CD4-positive, alpha-beta T cell (primary cell): ENCODE measurements around the gene CADM2. TPM values are rescaled to one million over a fixed set of nuclear protein-coding genes. Genes with fewer than 3 reads are reported as not detected.

Experiments used
- ATAC-seq: fragments of 200-7000 bp; cut with Tn5 transposase; one replicate; pipeline ENCODE4 v1.10.0; 2022; ENCODE audit warnings: mild to moderate bottlenecking; ENCODE audit not compliant: poor library complexity
- CTCF ChIA-PET: fragments of 350-600 bp; sonication (Branson Sonifier 250); formaldehyde crosslinking; loops from one replicate; lab custom pipeline; 2021; ENCODE audit warnings: antibody characterized with exemption, inconsistent platforms; lab: Charles Lee
- POLR2A ChIA-PET: fragments of 350-600 bp; sonication (Branson Sonifier 250); formaldehyde crosslinking; loops from one replicate; lab custom pipeline; 2021; ENCODE audit warnings: antibody characterized with exemption, inconsistent platforms; lab: Charles Lee
- DNase-seq, 14 experiments: peaks; one replicate each; pipeline ENCODE4 v3.0.0-alpha.2; 2013 to 2020; ENCODE audit warnings: mixed read lengths in 2 of 14
- H3K27ac ChIP-seq, 2 donors: one replicate each; pipeline versions ENCODE4 v1.5.1 to v1.7.0; 2013; ENCODE audit warnings: low read length in 2 of 2, low read depth in 1 of 2, mild to moderate bottlenecking in 1 of 2
- H3K27me3 ChIP-seq, 2 experiments: 1 replicate in 1 of 2; 2 replicates in 1 of 2; pipeline versions ENCODE4 v1.6.1 to v1.7.0; 2013; ENCODE audit warnings: low read length in 2 of 2, control low read depth in 1 of 2, mild to moderate bottlenecking in 1 of 2, moderate library complexity in 1 of 2; ENCODE audit not compliant: insufficient read depth in 2 of 2, control insufficient read depth in 1 of 2
- H3K36me3 ChIP-seq: one replicate; pipeline ENCODE4 v1.6.1; 2013; ENCODE audit warnings: low read length, control low read depth; ENCODE audit not compliant: insufficient read depth
- H3K4me1 ChIP-seq: one replicate; pipeline ENCODE4 v1.6.1; 2013; ENCODE audit warnings: low read length, control low read depth; ENCODE audit not compliant: insufficient read depth
- H3K4me3 ChIP-seq: one replicate; pipeline ENCODE4 v1.5.1; 2013; ENCODE audit warnings: mild to moderate bottlenecking, low read length, moderate library complexity
- H3K9me3 ChIP-seq, 2 experiments: 1 replicate in 1 of 2; 2 replicates in 1 of 2; pipeline versions ENCODE4 v1.6.1 to v1.7.0; 2013; ENCODE audit warnings: low read length in 2 of 2, mild to moderate bottlenecking in 2 of 2, control low read depth in 1 of 2, moderate library complexity in 1 of 2; ENCODE audit not compliant: control insufficient read depth in 1 of 2, insufficient read depth in 1 of 2
- H3K27ac Mint-ChIP-seq: one replicate; pipeline ENCODE4 v1.8.0; 2020; ENCODE audit warnings: mixed read lengths
- H3K27me3 Mint-ChIP-seq: one replicate; pipeline ENCODE4 v1.8.0; 2021; ENCODE audit warnings: mixed read lengths
- H3K36me3 Mint-ChIP-seq: one replicate; pipeline ENCODE4 v1.8.0; 2021; ENCODE audit warnings: low read depth, mixed read lengths
- H3K4me1 Mint-ChIP-seq: one replicate; pipeline ENCODE4 v1.8.0; 2021; ENCODE audit warnings: low read depth, mixed read lengths
- H3K4me3 Mint-ChIP-seq: one replicate; pipeline ENCODE4 v1.8.0; 2020; ENCODE audit warnings: mild to moderate bottlenecking, mixed read lengths
- H3K9me3 Mint-ChIP-seq: one replicate; pipeline ENCODE4 v1.8.0; 2020; ENCODE audit warnings: mixed read lengths
- intact Hi-C, 2 experiments: fragments of 100-400 bp; cut with DNase I in 1 of 2; cut with micrococcal nuclease in 1 of 2; formaldehyde crosslinking; loops; one replicate each; pipeline versions ENCODE4 v1.15.1 to v1.9.0; 2023 to 2025; cut with DNase I, micrococcal nuclease
- total RNA-seq, 174 experiments: library from RNA in 2 of 174; stranded (reverse) in 2 of 174; gene quantifications; one replicate each; pipeline ENCODE4 v1.2.3 and lab custom pipeline; 2021 to 2026
- TF ChIP-seq, protein P1 (sequence below): fragments of 200-600 bp; IDR thresholded peaks from one replicate; pipeline ENCODE4 v1.8.0; 2022; ENCODE audit warnings: antibody characterized with exemption, mild to moderate bottlenecking

The CADM2 gene
- total RNA-seq, 2 experiments from 2014 or later = 0.03 to 0.11 TPM

DNA sequence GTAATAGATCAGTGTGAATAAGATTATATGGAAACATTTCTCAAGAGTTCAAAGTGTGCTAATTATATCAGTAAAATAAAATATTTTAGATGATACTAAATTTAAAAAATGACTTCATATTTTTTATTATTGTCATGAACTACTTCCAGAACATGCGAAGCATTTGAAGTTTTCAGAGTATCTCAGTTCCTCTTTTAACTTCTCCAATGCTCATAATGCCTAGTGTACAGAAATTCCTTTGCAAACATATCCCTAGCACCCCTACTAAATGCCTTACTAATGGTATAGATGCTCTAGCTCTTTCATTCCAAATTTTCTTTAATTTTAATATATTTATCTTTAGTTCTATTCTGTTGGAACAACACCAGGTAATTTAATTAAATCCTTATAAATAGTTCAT is 580.4 kb downstream of the CADM2 start:
- Histone ChIP-seq H3K27ac (no peak overlapping the region), H3K4me1 (no peaks in the 10 kb centered on the region), H3K27me3 (no peaks in the 10 kb centered on the region), H3K36me3 (no peaks in the 10 kb centered on the region), H3K9me3 (peaks cover 0 to 2% of the 10 kb centered on the region in 2 experiments), H3K4me3 (no peak overlapping the region)
- ATAC-seq (no peak), DNase-seq (no peak)
- Mint-ChIP-seq H3K27me3 (no peaks in the 10 kb centered on the region), H3K9me3 (peaks cover 5% of the 10 kb centered on the region), H3K27ac (no peak overlapping the region), H3K36me3 (no peaks in the 10 kb centered on the region), H3K4me3 (no peak overlapping the region), H3K4me1 (no peaks in the 10 kb centered on the region)
- CTCF ChIA-PET = no interaction called here
- POLR2A ChIA-PET = no interaction called here
- intact Hi-C loops = no loop called here
- TF ChIP-seq, protein P1, sequence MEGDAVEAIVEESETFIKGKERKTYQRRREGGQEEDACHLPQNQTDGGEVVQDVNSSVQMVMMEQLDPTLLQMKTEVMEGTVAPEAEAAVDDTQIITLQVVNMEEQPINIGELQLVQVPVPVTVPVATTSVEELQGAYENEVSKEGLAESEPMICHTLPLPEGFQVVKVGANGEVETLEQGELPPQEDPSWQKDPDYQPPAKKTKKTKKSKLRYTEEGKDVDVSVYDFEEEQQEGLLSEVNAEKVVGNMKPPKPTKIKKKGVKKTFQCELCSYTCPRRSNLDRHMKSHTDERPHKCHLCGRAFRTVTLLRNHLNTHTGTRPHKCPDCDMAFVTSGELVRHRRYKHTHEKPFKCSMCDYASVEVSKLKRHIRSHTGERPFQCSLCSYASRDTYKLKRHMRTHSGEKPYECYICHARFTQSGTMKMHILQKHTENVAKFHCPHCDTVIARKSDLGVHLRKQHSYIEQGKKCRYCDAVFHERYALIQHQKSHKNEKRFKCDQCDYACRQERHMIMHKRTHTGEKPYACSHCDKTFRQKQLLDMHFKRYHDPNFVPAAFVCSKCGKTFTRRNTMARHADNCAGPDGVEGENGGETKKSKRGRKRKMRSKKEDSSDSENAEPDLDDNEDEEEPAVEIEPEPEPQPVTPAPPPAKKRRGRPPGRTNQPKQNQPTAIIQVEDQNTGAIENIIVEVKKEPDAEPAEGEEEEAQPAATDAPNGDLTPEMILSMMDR = no peak

DNA sequence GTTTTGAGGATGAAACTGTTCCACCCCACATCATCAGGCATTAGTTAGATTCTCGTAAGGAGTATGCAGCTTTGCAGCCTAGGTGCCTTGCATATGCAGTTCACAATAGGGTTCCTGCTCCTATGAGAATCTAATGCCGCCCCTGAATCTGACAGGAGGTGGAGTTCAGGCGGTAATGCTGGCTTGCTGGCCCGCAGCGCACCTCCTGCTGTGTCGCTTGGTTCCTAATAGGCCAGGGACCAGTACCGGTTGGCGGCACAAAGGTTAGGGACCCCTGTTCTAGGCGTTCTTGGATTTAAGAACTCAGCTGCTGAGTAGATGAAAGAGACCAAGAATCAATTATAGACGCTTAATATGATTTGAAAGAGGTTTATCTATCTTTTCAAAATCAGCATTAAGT is 595.4 kb downstream of the CADM2 start:
- ChIA-PET POLR2A (no interaction called here), CTCF (no interaction called here)
- Histone ChIP-seq H3K4me1 (no peaks in the 10 kb centered on the region), H3K27me3 (no peaks in the 10 kb centered on the region), H3K4me3 (no peak overlapping the region), H3K27ac (no peak overlapping the region), H3K9me3 (peaks cover 0 to 9% of the 10 kb centered on the region in 2 experiments), H3K36me3 (no peaks in the 10 kb centered on the region)
- H3K27ac Mint-ChIP-seq = no peak overlapping the region
- no peaks in the 10 kb centered on the region for H3K4me1 Mint-ChIP-seq
- DNase-seq (no peak), ATAC-seq (no peak)
- TF ChIP-seq, protein P1 = no peak
- H3K9me3 Mint-ChIP-seq = no peaks in the 10 kb centered on the region
- intact Hi-C loops = no loop called here
- no peaks in the 10 kb centered on the region for H3K36me3 Mint-ChIP-seq
- no peak overlapping the region for H3K4me3 Mint-ChIP-seq
- no peaks in the 10 kb centered on the region for H3K27me3 Mint-ChIP-seq

DNA sequence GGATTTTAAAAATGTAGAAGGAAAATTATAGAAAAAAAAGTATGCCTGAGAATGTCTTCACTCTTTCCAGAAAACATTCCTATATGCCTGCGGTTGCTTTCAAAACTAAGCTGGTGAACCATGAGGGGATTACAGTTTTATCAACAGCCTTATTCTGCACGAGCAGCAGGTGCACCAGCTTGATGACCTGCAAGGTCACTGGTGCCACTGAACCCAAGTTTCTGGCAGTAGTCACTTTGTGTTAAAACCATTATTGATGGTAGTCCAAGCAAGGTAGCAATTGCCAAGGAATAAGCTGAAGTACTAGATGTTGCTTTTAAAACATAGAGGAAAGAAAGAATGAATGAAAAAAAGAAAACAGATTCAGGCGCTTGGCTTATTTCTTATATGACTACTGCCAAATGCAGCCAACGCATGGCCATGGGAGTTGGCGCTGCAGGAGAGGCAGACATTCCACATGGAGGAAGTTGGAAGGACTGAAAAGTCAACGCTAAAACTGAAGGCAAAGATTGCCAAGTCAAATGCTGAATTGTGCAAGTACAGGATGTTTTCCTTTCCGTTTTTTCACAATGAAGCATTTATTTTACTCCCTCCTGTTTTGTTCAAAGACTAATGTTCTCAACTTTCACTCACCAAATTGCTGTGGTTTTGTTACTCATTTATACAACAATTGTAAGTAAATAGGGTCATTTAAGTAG is 601.4 kb downstream of the CADM2 start:
- no peak overlapping the region for H3K27ac ChIP-seq
- H3K27me3 ChIP-seq = no peaks in the 10 kb centered on the region
- ATAC-seq (no peak), DNase-seq (no peak)
- Mint-ChIP-seq H3K27ac (no peak overlapping the region), H3K4me1 (no peaks in the 10 kb centered on the region), H3K9me3 (peaks cover 2% of the 10 kb centered on the region), H3K36me3 (no peaks in the 10 kb centered on the region), H3K27me3 (no peaks in the 10 kb centered on the region), H3K4me3 (no peak overlapping the region)
- no peak overlapping the region for H3K4me3 ChIP-seq
- no peaks in the 10 kb centered on the region for H3K36me3 ChIP-seq
- ChIA-PET CTCF (no interaction called here), POLR2A (no interaction called here)
- no peaks in the 10 kb centered on the region for H3K9me3 ChIP-seq
- TF ChIP-seq, protein P1 = no peak
- no peaks in the 10 kb centered on the region for H3K4me1 ChIP-seq
- intact Hi-C loops = no loop called here
